Osteoblast (primary cell): Measurements from ENCODE around the gene PI3. TPM values are rescaled to one million over a fixed set of nuclear protein-coding genes. Genes with fewer than 3 reads are reported as not detected.

ENCODE experiments used
- DNase-seq: peaks from one replicate; pipeline ENCODE4 v3.0.0; 2011; ENCODE audit warnings: low spot score, mixed read lengths; ENCODE audit not compliant: insufficient read length; ENCODE audit errors: missing footprints
- H2AFZ ChIP-seq: 2 replicates; pipeline ENCODE4 v1.6.0; 2011; ENCODE audit warnings: mild to moderate bottlenecking, low read length
- H3K27ac ChIP-seq: 2 replicates; pipeline ENCODE4 v1.5.1; 2011; ENCODE audit warnings: mild to moderate bottlenecking, low read depth, low read length, moderate library complexity
- H3K27me3 ChIP-seq: 2 replicates; pipeline ENCODE4 v1.6.0; 2012; ENCODE audit warnings: mild to moderate bottlenecking, control low read depth, inconsistent platforms, low read length, moderate library complexity; ENCODE audit not compliant: insufficient read depth
- H3K36me3 ChIP-seq: 2 replicates; pipeline ENCODE4 v1.5.1; 2011; ENCODE audit warnings: mild to moderate bottlenecking, low read length, control low read depth, moderate library complexity; ENCODE audit not compliant: insufficient read depth
- H3K4me1 ChIP-seq: 2 replicates; pipeline ENCODE4 v1.5.1; 2011; ENCODE audit warnings: mild to moderate bottlenecking, low read length, control low read depth, moderate library complexity; ENCODE audit not compliant: insufficient read depth
- H3K4me2 ChIP-seq: 2 replicates; pipeline ENCODE4 v1.6.0; 2011; ENCODE audit warnings: mild to moderate bottlenecking, low read length; ENCODE audit not compliant: insufficient read depth
- H3K4me3 ChIP-seq: fragments of 200-600 bp; sonication (generic); 3 replicates; pipeline ENCODE4 v1.5.1; 2012; ENCODE audit warnings: mild to moderate bottlenecking, low read length, inconsistent platforms; ENCODE audit not compliant: insufficient read depth
- H3K79me2 ChIP-seq: 2 replicates; pipeline ENCODE4 v1.6.0; 2012; ENCODE audit warnings: mild to moderate bottlenecking, low read length, control low read depth, inconsistent platforms; ENCODE audit not compliant: insufficient read depth
- H3K9me3 ChIP-seq: 2 replicates; pipeline ENCODE4 v1.5.1; 2011; ENCODE audit warnings: low read depth, low read length, control low read depth
- H4K20me1 ChIP-seq: 2 replicates; pipeline ENCODE4 v1.6.0; 2012; ENCODE audit warnings: mild to moderate bottlenecking, low read length, control low read depth; ENCODE audit not compliant: insufficient read depth
- CTCF ChIP-seq: IDR thresholded peaks from 2 replicates; pipeline ENCODE4 v1.5.1; 2011; ENCODE audit warnings: mild to moderate bottlenecking, low read depth, low read length, moderate library complexity; ENCODE audit errors: extremely low read depth
- total RNA-seq: library from RNA; depleted of rRNA; stranded (reverse); fragments of >200 nt; gene quantifications from 2 replicates; pipeline ENCODE4 v1.2.3, GENCODE V29; 2012

Gene PI3
- total RNA-seq, 1 donor, result not detected

GRCh38 chr20:45156713-45157112 lies 18.0 kb upstream of the PI3 start:
- peaks cover 9% of the 10 kb centered on the region for H3K4me1 ChIP-seq
- no peaks in the 10 kb centered on the region for H4K20me1 ChIP-seq
- no peaks in the 10 kb centered on the region for H3K79me2 ChIP-seq
- no peak overlapping the region for H3K4me2 ChIP-seq
- peaks cover 4% of the 10 kb centered on the region for H3K27me3 ChIP-seq
- DNase-seq, result no peak
- no peak overlapping the region for H2AFZ ChIP-seq
- H3K4me3 ChIP-seq, result no peak overlapping the region
- H3K36me3 ChIP-seq, result no peaks in the 10 kb centered on the region
- H3K27ac ChIP-seq, result no peak overlapping the region
- TF ChIP-seq CTCF, result no peak
- H3K9me3 ChIP-seq, result no peaks in the 10 kb centered on the region

DNA sequence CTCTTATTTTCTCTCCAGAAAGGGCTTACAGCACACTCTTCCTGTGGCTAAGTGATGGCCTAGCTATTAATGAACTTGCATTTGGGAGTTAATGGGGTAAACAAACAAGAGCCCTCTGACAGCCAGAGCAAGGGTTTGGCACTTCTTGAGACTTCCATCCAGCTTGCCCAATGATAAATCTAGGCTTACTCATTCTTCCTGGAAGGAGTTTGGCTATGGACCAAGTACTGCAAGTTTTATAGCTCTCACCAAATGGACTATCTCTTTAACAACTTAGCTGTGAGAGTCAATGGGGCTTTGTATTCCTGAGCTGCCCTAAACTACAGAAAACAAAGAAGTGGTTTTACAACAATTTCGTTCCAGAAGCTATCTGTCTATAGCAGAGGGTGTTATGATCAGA lies 16.7 kb upstream of the PI3 start:
- no peaks in the 10 kb centered on the region for H3K36me3 ChIP-seq
- DNase-seq, result peak; percentile 23
- H3K27me3 ChIP-seq, result peaks cover 4% of the 10 kb centered on the region
- no peaks in the 10 kb centered on the region for H3K79me2 ChIP-seq
- no peak overlapping the region for H2AFZ ChIP-seq
- H3K27ac ChIP-seq, result no peak overlapping the region
- no peaks in the 10 kb centered on the region for H3K9me3 ChIP-seq
- peaks cover 9% of the 10 kb centered on the region for H3K4me1 ChIP-seq
- H3K4me2 ChIP-seq, result peak overlapping the region; percentile 47
- H4K20me1 ChIP-seq, result no peaks in the 10 kb centered on the region
- no peak overlapping the region for H3K4me3 ChIP-seq
- no peak for TF ChIP-seq CTCF

DNA sequence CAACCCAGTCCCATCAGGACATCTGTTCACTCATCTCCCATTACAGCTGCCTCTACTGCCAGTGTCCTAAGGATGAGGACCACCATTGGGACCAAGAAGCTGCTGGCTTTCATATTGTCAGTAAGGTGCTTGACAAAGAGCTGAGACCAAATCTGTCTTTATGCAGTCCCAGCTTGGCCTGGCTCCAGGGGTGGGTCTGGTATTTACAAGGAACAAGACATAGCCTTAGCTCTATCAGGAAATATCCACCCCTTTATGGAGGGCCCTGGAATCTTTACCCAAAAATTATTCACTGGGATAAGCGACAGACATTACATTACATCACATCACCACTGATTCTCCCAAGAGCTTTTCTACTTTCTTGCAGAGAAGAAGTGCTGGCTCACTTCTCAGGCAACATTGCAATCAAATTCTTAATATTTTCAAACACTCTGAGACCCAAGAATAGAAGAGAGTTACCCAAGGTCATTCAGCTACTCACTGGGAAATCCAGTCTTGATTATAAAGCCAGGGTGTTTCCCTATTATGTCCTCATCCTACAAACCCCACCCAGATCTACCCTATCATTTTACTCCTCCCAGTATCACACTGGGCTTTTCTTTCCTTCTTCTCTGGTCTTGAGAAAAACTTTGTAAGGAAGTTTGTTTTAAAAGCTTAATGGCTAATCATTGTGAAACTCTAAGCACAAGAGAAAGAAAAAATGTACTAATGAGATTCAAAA lies 11.5 kb upstream of the PI3 start:
- H3K79me2 ChIP-seq, result no peaks in the 10 kb centered on the region
- H2AFZ ChIP-seq, result no peak overlapping the region
- no peaks in the 10 kb centered on the region for H3K9me3 ChIP-seq
- no peak for TF ChIP-seq CTCF
- H3K36me3 ChIP-seq, result no peaks in the 10 kb centered on the region
- DNase-seq, result no peak
- no peak overlapping the region for H3K27ac ChIP-seq
- H3K4me1 ChIP-seq, result peaks cover 1% of the 10 kb centered on the region
- no peak overlapping the region for H3K4me2 ChIP-seq
- no peak overlapping the region for H3K4me3 ChIP-seq
- no peaks in the 10 kb centered on the region for H4K20me1 ChIP-seq
- peaks cover 5% of the 10 kb centered on the region for H3K27me3 ChIP-seq

GRCh38 chr20:45164906-45165305 lies 9.8 kb upstream of the PI3 start:
- H2AFZ ChIP-seq, result no peak overlapping the region
- no peaks in the 10 kb centered on the region for H3K4me1 ChIP-seq
- H3K36me3 ChIP-seq, result no peaks in the 10 kb centered on the region
- H3K4me2 ChIP-seq, result no peak overlapping the region
- no peaks in the 10 kb centered on the region for H4K20me1 ChIP-seq
- peaks cover 5% of the 10 kb centered on the region for H3K27me3 ChIP-seq
- H3K79me2 ChIP-seq, result no peaks in the 10 kb centered on the region
- DNase-seq, result no peak
- H3K27ac ChIP-seq, result no peak overlapping the region
- H3K9me3 ChIP-seq, result no peaks in the 10 kb centered on the region
- TF ChIP-seq CTCF, result no peak
- no peak overlapping the region for H3K4me3 ChIP-seq
